Measurements from ENCODE around the gene PLCG2.

DNA sequence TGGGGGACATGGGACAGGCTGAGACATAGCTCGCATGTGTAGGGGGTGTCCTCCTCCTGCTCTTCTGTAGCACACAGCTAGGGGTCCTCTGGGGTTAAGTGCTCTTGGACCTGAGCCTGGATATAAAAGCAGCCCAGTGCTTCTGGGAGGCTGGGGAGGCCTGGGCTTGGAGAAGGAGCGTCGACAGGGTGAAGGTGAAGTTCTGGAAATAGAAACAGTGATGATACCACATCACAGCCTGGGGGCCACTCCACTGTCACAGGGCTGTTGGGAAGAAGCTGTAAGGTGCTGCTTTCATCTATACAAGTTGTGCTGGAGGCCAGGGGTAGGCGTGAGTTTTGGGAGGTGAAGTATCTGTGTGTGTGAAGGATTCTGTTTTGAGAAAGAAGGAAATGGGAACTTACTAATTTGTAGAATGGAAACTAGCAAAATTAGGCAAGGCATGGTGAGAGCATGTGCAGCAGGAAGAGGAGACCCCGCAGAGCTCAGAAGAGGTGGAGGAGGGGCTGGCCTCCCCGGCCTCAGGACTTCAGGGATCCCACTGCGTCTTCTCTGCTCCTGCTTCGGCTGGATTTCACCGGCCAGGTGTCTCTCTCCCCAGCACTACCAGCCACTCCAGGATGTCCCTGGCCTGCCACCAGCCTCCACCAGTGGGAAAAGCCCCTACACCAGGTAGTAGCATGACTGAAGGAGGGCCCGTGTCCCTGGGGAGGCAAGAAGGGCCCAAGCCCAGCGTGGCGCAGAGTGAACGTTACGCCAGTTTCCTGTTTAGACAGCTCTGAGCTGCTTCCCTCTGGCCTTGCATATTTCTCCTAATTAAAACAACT, 19.4 kb downstream of the PLCG2 start:
- TF ChIP-seq EZH2phosphoT487 (IDR thresholded peaks at IDR 0.05; ENCODE audit: insufficient read depth, low read depth): no peak
- no peak for TF ChIP-seq EZH2 (IDR thresholded peaks at IDR 0.05; ENCODE audit: insufficient read depth, poor library complexity, severe bottlenecking)

Measured in GM23248 (cell line).